Measurements from ENCODE around the gene CIZ1. TPM values are rescaled to one million over a fixed set of nuclear protein-coding genes. Genes with fewer than 3 reads are reported as not detected.
"Not testable (repeated sequence)": the region's sequence is repeated elsewhere in the genome, so short reads cannot be mapped to it uniquely, and the experiment has no call there.

CIZ1 gene
- total RNA-seq, 1 donor from 2014 or later: 24.4 TPM

DNA sequence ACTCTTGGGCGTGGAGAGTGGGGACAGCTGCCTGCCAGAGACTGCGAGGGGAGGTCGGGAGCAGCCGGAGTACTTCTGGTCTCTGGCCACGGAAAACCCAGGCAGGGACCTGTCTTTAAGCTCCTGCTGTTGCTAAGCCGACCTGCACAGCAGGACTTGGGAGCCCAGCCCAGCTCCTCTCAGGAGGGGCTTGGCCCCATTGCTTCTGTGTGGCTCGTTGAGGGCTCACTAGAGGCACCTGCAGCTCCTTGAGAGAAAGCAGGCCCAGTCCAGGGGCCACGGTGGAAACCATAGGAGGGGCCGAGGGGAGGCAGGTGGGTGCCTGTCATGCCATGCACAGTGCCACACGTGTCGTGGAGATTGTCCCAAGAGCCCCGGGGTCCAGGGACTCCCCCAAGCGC lies 45.4 kb downstream of the CIZ1 start:
- DNase-seq: no peak

DNA sequence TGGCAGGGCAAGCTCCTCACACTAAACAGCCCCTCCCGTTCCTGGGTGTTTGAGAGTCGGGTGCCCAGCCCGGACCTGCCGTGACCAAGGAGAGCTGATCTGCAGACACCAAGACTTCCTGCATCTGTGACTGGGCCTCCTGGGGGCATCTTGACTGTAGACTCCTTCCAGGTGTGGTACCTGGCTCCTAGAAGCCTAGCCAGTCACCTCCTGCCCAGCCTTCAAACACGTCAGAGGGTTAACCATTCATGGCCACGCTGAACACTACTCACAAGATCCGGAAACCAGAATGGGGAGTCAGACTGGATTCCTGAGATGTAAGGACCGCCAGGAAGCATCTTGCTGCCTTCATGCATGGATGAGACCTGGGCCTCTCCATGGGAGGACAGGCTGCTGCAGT lies 45.8 kb downstream of the CIZ1 start:
- DNase-seq: no peak

DNA sequence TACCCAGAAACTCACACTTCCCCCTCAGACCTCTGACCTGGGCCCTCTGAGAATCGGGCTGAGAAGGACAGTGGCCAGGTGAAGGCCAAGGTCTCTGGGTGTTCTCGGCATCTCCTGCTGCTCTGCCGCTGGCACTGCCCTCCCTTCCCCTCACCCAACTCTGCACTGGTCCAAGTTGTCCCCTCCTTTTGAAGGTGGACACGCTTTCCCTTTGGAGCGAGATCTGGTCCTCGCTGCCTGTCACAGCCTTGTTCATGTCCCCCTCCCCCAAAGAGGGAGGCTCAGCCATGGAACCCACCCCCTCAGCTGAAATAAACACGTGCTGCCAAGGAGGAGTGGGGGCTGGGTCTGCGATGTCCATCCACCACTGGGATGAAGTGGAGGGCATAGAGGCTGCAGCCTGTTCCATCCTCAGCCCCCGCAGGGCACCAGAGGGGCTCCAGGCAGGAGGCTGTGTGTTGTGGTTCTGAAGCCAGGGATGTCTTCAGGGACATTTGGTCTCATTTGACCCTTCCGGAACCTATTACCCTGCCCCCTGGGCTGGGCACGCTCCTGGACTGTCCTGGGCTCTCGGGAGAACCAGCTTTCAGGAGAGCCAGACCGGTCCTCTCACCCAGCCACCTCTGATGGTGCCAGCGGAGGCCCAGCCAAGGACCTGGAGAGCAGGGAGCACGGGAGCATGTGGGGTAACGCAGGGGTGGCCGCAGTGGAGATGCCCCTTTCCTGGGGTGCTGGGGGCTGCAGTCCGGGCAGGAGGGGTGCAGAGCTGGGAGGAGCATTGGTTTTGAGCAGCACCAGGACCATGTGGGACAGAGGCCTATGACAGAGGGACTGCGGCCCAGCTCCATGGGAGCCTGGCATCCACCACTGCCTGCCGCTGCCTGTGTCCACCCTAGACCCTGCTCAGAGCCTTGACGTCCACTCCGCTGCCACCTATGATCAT lies 46.9 kb downstream of the CIZ1 start:
- no peak for DNase-seq

DNA sequence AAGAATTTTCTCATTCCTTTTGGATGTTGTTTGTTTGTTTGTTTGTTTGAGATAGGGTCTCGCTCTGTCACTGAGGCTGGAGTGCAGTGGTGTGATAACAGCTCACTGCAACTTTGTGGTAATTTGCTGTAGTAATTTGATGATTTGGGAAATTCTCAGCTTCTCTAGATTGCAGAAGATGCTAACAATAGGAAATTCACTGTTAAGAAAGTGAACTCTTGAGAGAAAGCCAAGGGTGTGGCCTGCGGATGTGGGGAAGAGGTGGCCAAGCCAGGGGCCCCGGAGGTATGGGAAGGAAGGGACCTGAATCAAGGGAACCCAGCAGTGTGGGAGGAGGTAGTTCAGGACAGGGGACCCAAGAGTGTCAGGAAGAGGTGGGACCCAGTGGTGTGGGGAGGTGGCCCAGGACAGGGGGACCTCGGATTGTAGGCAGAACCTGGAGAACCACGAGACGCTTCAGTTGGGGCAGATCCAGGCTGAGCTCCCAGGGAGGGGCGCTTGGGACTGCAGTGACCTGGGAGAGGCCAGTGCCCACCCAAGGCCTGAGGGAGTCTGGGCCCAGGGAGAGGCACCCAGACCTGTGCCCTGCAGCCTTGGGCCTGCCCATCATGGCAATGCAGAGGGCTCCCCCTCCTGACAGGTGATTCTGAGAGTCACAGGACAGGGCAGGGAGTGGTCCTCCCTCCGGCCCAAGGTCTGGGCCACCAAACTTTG lies 47.7 kb downstream of the CIZ1 start:
- DNase-seq: no peak

DNA sequence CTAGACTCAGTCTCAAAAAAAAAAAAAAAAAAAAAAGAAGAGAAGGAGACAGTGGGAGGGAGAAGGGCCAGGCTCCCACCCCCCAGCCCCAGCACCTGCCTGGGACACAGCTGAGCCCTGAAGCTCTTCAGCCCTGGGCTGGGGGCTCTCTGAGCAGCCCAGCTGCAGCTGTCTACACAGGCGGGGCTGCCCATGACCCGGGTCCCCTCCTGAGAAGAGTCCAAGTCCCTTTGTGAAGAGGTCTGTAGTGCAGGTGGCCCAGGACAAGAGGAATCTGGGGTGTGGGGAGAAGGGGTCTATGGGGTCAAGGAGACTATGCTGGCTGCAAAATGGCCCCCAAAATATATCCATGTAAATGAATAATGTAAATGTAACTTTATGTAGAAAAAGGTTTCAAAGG lies 48.8 kb downstream of the CIZ1 start:
- no peak for DNase-seq

DNA sequence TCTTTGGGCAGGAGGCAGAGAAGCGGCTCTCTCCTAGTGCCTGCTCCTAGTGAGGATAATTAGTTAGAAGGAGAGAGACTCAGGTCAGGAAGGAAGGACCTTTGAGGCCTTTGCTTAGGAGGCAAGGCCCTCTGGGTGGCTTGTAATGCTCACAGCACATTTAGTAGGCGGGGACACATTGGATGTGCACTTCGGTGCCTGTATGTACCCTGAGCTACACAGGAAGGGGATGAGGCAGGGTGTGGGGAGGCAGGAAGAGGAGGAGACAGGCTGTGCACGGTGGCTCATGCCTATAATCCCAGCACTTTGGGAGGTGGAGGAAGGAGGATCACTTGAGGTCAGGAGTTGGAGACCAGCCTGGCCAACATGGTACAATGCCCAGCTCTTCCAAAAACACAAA lies 49.3 kb downstream of the CIZ1 start:
- DNase-seq: no peak

DNA sequence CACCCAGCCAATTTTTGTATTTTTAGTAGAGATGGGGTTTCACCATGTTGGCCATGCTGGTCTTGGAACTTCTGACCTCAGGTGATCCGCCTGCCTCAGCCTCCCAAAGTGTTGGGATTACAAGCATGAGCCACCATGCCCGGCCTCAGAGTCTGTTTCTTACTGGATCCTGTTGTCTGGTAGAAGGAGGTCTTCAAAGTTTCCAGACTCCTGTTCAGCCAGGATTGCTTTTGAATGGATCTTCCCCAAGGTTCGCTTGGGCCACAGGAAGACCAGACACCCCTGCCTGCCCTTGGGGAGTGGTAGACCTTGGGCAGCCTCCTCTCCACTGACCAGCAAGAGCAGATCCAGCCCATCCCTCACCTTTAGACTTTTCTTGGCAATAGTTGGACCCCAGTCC lies 49.8 kb downstream of the CIZ1 start:
- DNase-seq: no peak

DNA sequence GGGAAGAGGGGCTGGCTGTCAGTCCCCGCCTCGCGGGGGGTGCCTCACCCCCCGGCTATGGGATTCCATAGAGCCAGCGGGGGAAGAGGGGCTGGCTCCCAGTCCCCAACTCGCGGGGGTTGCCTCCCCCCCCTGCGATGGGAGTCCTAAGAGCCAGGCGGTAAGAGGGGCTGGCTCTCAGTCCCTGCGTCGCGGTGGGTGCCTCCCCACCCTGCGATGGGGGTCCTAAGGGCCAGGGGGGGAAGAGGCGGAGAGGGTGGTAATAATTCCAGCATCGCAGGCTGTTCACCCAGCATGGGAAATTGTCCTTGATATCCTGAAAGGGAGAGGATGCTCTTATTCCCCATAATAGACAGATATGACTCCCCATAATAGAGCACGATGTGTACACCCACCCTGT lies 51.8 kb downstream of the CIZ1 start:
- no peak for DNase-seq

DNA sequence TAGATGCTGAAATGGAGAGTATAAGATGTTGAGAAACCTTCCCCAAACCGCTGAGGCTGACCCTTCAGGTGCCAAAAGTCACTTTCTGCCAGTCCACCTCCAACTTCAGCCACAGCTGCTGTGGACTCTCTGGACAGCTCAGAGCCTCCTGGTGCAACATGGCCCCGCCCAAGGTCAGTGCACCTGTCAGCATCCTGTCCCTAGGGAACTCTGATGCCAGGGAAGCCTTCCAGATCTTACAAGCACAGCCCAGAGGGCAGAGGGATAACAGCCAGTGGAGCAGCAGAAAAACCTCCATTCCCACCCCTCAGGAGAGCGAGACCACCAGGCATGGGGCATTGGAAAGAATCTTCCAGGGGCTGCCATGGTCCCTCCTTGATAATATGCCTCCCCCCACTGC lies 53.4 kb downstream of the CIZ1 start:
- DNase-seq: no peak

DNA sequence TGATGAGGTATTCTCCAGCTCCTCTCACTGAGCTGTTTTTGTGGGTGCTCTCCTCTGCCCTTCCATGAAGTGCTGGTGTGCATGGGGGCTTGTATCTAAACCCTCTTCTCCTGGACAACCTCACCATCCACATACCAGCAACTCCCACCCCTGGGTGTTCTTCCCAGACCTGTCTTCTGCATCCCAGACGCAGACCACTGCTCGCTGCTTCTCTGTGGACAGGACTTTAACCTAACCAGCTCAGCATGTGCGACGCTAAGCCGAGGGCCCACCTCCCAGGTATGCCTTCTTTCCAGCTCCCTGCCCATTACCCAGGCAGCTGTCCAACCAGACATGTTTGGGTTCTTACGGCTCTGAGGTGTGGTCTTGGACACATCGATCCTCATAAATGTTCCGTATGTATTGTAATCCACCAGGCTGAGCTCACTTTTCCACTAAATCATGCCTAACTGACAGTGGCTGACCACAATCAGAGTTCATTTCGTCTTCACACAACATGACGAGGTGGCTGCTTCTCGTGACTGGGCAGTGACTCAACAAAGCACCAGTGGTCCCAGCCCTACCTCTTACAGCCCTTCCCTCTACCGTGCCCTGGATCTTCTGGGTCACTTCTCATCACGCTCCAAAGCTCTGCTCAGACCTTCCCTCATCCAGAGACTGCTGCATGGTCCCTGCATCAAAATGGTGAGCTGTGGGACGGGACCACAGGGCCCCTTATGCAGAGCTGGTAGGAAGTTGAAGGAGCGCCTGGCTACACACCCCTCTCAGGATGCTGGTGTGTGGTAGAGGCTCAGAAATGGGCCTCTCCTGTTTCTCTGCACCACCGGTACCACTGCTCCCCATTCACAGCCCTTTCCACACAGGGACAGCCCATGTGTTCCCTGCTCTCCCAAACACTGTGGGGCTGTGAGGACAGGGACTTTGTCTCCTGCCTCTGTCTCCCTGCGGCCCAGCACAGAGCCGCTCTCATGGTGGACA lies 54.3 kb downstream of the CIZ1 start:
- DNase-seq: no peak

DNA sequence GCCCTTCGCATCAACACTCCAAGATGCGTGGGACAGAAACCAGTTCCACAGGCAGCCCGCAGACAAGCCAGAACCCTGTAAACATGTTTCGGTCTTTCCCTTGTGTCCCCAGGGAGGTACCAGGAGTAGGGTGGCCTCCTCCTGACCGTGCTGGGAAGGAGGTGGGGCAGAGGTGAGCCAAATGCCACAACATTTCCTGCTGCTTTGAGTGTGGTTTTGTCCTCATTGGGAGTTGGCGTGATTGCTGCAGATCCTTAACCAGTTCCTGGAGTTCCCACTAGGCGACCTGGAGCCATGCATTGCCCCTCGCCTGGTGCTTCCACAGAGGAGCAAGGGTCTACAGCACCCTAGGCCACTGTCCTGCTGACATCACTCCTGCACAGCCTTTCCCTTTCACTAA lies 55.8 kb downstream of the CIZ1 start:
- not testable (repeated sequence) for DNase-seq

DNA sequence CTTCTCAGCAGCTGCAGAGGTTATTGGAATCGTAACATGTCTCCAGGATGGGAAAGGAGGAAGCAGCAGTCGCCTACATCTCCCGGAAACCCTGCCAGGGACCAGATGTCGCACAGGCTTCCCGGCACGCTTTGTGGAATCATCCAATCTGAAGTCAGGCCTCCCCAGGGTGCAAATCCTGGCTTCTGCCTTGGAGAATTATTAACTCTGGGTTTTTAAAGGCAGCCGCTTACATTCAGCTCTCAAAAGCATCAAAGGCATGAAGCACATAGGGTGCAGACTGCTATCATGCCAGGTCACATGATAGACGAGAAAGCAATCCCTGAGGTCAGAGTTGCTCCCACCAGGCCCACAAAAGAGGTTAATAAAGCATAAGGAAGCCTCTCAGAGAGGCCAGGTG lies 59.2 kb downstream of the CIZ1 start:
- DNase-seq: peak; percentile 69

DNA sequence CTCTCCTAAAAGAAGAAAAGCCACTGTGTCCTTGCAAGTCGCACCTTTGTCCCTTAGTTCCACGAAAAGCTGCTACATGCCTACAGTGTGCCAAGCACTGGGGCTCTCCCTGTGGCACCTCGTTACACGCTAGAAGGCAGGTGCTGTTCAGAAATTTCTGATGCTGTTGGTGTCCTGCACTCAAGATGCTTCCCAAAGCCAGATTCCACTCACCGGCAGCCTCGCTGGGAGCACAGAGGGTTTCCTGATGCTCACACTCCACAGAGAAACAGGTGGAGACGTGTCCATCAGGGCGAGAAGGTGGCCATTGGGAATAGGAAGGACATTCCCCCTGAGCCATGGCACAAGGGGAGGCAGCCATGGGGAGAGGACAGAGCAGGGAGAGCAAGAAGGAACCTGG lies 60.0 kb downstream of the CIZ1 start:
- not testable (repeated sequence) for DNase-seq

DNA sequence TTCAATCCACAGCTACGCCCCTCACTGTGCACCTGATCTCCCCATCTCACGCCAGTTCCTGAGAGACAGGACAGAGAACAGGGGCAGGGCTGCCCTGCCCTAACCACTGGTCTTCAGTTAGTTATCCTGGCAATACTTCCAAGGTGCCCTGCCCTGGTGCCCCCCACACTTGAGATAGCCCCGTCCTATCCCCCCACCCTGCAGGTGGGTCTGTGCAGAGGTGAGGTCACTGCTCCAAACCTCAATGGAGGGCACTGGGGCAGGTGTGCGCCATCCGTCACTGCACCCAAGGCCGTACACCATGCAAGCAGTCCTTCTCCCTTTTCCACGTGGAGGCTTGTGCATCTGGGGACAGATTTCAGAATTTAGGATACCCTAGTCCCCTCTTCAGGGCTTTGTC lies 60.7 kb downstream of the CIZ1 start:
- DNase-seq: not testable (repeated sequence)

DNA sequence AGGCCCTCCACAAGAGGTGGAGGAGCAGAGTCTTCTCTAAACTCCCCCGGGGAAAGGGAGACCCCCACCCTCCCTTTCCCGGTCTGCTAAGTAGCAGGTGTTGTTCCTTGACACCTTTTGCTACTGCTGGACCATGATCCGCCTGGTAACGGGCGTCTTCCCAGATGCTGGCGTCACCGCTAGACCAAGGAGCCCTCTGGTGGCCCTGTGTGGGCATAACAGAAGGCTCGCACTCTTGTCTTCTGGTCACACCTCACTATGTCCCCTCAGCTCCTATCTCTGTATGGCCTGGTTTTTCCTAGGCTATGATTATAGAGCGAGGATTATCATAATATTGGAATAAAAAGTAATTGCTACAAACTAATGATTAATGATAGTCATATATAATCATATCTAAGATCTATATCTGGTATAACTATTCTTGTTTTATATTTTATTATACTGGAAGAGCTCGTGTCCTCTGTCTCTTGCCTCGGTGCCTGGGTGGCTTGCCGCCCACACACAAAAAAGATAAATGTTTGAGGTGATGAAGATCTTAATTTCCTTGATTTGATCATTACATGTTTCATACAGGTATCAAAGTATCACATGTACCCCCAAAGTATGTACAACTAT lies 61.3 kb downstream of the CIZ1 start:
- DNase-seq: not testable (repeated sequence)

DNA sequence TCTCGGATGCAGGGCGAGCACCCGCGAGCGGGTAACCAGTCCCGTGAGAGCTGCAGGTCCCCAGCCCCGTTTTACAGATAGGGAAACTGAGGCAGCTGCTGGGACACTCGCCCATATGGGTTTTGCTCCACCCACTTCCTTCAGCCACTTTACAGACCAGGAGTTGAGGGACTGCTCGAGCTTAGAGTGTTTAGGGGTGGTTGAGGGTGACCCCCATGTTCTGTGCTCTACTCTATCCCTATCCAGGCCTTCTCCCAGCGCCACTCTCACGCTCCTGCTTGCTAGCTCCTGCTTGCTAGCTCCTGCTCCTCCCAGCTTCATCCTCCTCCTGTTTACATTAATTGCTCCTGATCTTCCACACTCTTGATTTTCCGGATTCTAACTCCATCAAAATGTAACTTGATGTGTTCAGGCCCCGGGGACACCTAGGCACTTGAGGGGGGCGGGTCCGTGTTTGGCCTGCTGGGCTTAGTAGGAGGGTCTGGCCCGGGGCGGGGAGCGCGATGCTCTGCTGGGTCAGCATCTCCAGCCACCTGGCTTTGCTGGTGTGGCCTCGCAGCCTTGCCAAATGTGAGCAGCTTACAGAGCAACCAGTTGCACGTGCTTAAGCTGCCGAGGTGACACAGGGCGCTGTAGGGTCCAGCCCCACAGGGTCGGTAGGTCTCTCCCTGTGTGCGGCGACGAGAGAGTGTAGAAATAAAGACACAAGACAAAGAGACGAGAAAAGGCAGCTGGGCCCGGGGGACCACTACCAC lies 62.4 kb downstream of the CIZ1 start:
- no peak for DNase-seq

DNA sequence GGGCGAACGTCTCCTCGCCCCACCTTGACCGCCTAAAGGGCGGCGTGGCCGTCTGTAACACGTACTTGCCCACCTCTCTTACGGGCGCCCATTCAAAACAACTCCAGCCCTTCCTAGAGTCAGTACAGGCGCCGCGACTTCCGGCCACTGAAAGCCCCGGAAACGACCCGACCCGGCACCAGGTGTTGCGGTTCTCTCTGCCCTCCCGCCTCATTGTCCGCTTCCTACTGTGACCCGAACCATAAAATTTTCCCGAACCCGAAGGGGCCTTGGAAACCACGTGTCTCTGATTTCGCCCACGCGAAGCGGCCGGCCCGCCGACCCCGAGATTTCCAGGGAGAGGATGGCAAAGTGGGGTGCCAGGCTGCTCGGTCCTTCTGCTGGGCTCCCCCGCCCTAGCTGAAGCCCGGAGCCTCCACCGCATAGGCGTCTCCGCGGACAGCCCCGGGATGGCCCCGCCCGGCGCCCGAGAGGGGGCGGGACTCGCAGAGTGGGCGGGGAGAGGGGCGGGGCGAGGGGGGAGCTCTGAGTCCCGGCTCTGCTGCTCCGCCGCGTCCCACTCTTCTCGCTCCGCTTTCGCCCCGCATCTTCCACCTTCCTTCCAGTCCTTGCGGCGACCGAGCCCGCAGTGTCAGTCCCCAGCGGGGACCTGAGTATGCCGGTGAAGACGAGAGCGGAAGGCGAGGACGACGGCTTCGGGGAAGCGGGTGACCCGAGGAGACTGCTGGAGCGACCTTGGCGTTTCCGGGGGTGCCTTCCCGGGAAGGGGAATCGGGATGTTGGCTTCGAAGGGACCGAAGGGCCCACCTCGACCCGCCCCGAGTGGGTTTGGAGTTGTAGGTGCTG lies 63.2 kb downstream of the CIZ1 start:
- peak; percentile 88 for DNase-seq

DNA sequence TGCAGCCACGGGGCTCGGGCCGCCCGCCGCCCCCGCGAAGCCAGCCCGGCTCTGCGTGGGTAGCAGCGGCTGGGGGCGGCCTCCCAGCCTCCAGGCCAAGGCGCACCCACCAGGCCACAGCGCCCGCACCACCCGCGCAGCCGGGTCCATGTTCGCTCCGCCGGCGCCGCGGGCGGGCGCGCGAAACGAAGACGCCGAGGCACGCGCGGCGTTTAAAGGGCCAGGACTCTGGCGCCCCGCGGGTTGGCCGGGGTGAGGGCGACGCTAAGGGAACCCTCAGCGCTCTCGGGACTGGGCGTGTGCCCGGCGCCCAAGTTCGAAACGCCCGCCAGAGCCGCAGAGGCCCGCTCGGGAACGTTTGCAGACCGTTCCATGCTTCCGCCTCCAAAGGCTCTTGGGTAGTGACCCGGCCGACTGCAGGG lies 63.8 kb downstream of the CIZ1 start, which contains the start of gene PTGES2:
Gene PTGES2, minus strand, starts transcription at position 162 of the 422 bp plus-strand sequence. Its CDS starts 12 bp downstream, at position 150.
- DNase-seq: peak; percentile 79

DNA sequence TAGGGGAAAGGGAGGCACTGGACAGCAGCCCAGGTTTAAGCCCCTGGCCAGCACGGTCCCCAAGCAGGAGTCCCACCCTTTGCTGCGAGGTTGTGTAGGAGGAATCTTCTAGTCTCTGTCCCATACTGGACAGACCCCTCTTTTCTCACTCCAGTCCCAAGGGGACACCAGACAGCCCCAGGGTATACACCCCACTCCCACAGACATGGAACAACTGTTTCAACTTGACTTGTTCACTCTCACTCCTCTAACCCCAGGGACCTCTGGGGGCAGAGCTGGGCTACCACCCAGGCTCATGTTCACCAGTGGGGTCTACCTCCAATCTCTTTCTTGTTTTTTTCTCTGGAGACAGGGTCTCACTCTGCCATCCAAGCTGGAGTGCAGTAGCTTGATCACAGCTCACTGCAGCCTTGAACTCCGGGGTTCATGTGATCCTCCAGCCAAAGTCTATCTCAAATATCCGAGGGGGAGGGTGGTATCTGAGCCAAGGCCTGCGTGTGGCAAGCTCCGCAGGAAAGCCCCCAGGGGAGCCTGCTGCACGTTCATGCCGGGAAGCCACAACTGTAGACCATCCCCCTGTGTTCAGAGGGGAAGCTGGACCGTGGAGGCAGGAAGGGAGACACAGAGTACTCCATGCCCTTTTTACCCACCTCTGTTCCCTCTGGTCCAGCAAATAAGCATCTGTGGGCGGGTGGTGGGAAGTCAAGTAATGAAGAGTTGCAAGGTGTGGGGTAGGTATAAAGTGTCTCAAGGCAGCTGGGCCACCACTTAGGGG lies 65.6 kb downstream of the CIZ1 start:
- no peak for DNase-seq
